ENCODE results near the gene CACNA1C.

The CACNA1C gene

GRCh38 chr12:2212537-2212936, 159.8 kb downstream of the CACNA1C start:
- DNase-seq = no peak

DNA sequence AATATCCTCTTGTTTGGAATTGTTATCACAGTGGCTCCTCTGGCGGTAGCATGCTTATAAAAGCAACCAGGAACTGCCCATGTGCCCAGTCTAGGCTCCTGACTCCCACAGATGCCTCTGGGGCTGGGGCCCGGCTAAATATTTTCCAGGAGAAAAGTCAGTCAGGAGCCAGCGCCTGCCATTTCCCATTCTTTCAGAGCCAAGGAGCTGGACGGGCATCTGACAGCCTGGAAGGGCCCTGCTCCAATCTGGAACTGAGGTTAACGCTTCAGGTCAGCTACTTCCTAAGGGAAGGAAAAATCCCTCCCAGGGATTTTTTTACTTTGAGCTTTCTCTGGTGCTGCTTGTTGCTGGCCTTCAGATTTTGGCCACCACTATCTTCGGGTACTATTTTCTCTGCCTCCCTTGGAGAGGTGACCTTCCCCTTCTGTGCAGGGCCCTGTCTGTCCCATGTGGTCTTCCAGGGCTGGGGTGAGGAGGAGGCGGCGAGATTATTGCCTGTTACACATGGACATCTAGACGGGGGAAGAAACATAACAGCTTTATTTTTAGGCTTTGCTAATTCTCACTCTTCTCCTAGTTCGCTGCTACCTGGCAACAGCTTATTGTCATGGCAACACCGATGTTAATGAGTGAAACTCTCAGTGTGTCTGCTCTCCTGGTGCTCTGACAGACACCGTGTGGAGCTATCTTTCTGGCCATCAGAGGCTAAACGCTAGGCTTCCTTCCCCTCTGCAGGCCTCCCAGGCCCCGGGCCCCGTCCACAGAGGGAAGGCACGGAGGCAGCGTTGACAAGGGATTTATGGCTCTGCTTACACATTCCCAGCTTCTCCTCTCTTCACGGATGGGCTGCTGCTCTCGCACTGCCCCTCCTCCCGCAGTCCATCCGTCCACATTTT, 160.4 kb downstream of the CACNA1C start:
- DNase-seq = no peak

- DNase-seq = no peak
These were observed 161.6 kb downstream of the CACNA1C start for GRCh38 chr12:2214411-2214810.

GRCh38 chr12:2215709-2216560, 163.1 kb downstream of the CACNA1C start:
- no peak for DNase-seq

- DNase-seq = no peak
These were observed 165.9 kb downstream of the CACNA1C start for GRCh38 chr12:2218706-2219105.

GRCh38 chr12:2221030-2221621, 168.3 kb downstream of the CACNA1C start:
- no peak for DNase-seq

DNA sequence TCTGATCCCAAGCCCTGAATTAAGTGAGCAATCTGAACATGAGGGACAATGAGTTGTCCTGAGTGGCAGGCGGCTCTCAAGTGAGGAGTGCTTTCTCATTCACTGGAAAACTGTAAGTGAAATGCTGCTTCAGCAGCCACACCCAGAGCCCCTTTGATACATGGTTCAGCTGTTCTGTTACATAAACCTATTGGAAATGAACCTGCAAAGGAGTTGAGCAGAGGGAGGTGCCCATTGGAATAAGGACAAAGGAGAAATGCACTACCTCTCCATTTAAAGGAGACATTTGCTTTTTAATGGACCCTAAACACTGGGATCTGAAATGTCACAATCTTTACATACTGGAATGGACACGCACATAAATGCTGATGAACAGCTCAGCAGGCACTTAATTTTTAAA, 169.9 kb downstream of the CACNA1C start:
- no peak for DNase-seq

DNA sequence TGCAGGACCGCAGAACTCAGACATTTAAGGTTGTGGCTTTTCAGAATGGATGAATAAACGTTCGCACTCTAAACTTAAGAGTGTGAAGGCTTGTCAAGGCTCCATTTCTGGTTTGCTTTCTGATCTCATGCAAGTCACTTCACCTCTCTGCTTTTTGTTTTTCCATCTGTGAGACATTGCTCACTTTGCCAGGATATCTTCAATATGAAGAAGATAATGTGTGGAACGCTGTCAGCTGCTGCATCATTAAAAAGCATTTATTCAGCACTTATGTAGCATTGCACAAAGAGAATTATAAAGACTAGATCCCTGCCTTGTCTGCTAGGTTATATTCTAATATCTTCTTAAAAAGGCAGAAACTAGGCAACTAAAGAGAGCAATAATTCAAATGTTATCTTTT, 172.2 kb downstream of the CACNA1C start:
- DNase-seq = no peak

- no peak for DNase-seq
These were observed 172.9 kb downstream of the CACNA1C start for GRCh38 chr12:2225696-2226095.

GRCh38 chr12:2226641-2227040, 173.9 kb downstream of the CACNA1C start:
- DNase-seq = no peak

GRCh38 chr12:2227360-2227759, 174.6 kb downstream of the CACNA1C start:
- DNase-seq = no peak

- no peak for DNase-seq
These were observed 175.7 kb downstream of the CACNA1C start for GRCh38 chr12:2228535-2228934.

DNA sequence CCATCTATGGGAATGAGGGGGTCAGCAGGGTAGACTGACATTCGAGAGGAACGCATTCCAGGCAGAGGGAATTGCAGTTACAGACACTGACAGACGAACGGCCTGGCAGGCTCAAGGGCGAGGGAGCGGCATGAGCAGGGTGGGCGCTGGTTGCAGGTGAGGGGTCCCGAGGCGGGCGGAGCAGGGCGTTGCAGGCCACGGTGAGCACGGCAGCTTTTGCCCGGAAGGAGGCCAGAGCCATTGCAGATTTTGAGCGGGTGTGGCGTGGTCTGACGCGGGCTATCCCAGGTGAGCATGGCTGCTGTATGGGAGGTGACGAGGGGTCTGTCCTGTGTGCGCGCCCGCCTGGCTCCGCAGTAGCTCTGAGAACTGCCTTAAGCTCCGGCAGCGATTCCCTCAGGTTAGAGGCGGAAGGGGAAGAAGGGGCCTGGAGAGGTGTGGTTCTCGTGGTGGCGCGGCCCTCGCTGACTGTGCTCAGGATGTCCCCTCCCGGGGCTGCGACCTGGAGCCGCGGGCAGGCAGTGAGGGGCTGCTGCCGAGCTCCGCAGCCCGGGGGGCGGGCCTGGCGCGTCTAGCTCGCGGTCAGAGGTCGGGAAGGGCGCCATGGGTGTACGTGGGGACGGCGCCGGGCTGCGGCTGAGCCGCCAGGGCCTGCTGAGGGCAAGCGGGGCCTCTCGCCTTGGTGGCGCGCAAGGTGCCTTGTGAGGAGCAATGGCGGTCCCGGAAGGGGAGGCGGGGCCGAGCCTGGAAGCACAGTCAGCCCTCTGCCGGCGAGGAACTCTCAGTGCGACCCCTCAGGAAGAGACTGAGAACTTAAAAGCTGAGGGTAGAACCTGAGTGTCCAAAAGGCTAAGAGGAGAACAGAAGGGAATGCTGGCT, 177.1 kb downstream of the CACNA1C start:
- DNase-seq = no peak

DNA sequence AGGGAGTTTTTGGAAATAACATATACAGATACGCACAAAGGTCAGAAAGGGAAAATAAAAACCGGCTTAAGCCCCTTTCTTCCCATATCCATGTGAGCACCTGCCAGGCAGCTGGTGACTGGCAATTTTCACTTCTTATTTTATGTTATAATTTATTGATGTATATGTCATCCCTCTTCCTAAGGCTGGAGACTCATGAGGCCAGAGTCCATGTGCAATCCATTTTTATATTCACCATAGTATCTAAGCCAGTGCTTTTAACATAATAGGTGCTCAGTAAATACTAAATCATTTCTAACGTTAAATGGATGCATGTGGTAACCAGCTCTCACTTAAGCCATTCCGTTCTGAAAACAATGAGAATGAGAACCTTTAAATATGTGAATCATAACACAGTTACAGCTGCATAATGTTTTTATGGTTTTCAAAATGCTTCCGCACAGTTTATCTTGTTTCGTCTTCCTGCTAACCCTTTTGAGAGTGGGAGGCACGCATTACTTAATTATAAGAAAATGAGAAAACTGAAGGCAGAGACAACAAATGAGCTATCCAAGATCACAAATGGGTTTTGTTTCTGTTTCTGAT, 178.3 kb downstream of the CACNA1C start:
- no peak for DNase-seq

DNA sequence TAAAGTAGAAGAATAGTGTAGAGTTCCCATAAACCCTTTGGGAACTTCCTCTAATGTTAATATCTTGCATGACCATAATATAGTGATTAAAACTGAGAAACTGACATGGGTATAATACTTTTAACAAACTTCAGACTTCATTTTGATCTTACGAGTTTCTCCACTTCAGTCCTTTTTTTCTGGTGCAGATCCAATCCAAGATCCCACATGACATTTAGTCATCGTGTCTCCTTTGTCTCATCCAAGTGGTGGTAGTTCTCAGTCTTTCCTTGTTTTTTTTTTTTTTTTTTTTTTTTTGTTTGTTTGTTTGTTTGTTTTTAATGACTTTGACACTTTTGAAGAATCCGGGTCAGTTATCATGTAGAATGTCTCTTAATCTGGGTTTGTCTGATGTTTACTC, 179.2 kb downstream of the CACNA1C start:
- DNase-seq = no peak

- DNase-seq = no peak
These were observed 180.2 kb downstream of the CACNA1C start for GRCh38 chr12:2233034-2233433.

DNA sequence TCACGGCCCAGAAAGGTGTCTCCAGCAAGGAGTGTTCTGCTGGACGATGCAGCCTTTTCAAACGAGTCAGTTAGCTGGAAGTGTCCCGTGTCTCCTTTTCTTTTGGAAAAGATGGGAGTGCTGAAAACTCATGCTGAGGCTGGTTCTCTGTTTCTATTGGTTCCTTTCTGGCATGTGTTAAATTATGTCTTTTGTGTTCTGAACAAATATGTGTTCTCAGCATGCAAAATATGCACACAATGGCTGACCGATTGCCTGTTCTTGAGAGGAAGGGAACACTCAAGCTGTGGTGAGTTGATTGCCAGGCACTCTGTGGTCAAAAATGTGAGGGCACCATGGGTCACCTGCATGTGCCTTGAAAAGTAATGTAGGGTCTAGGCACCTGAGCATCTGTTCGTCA, 181.3 kb downstream of the CACNA1C start:
- no peak for DNase-seq

DNA sequence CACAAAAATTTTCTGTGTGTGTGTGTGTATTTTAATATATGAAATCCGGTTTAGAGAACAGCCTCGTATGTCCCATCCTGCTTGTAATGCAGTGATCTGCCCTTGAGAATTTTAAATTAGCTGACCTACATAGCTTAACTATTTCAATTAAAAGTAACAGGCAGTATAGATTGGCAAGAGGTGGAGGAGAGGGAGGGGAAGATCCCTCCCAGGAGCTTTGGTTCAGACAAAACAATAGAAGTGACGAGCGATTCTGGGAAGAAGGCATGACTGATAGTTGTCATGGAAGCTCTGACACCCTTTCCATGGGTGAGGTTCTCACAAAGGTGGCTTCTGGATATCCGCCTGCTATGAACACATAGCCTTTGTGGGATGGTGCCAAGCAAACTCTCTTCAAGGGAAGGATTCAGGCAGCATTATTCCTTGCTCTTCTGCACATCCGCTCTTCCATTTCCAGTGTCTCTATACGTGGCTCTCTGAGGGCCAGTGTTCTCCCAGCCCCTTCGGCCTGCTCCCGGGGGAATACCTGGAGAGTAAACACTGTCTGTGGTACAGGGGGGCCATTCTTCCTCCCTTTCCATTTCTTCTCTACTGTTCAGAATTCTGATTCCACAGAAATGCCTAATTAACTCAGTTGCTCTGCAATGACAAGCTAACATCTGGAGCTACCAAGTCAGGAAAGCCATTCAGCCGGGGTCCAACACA, 182.0 kb downstream of the CACNA1C start:
- no peak for DNase-seq

- no peak for DNase-seq
These were observed 183.9 kb downstream of the CACNA1C start for GRCh38 chr12:2236506-2237294.

GRCh38 chr12:2238111-2238510, 185.3 kb downstream of the CACNA1C start:
- DNase-seq = no peak
